SU-DHL-6 (cell line): Measurements from ENCODE around the gene CACTIN.

Source experiments
- H2AFZ ChIP-seq: fragments of 200-600 bp; sonication (generic); 2 replicates; pipeline ENCODE4 v1.6.1; 2014; ENCODE audit warnings: low read depth, mild to moderate bottlenecking, moderate library complexity, mixed read lengths, antibody characterized with exemption, low read length; ENCODE audit not compliant: severe bottlenecking
- H3F3A ChIP-seq: fragments of 200-600 bp; shearing (Covaris generic); 2 replicates; pipeline ENCODE4 v1.6.0; 2016; ENCODE audit warnings: antibody characterized with exemption, mild to moderate bottlenecking; ENCODE audit not compliant: insufficient read depth
- H3K27ac ChIP-seq: fragments of 200-600 bp; sonication (generic); 2 replicates; pipeline ENCODE4 v1.5.1; 2016; ENCODE audit warnings: low read depth, mild to moderate bottlenecking, low read length, moderate library complexity, mixed read lengths
- H3K27me3 ChIP-seq: fragments of 200-600 bp; sonication (generic), shearing (Covaris generic); 2 replicates; pipeline ENCODE4 v1.6.0; 2014; ENCODE audit warnings: mild to moderate bottlenecking, low read length
- H3K36me3 ChIP-seq: fragments of 200-600 bp; sonication (generic); 2 replicates; pipeline ENCODE4 v1.6.1; 2014; ENCODE audit warnings: mild to moderate bottlenecking, low read length, mixed read lengths
- H3K4me2 ChIP-seq: fragments of 300-600, 200-600 bp; shearing (Covaris generic), sonication (generic); 2 replicates; pipeline ENCODE4 v1.6.0; 2014; ENCODE audit warnings: low read length, low read depth, mild to moderate bottlenecking; ENCODE audit not compliant: poor library complexity, severe bottlenecking
- H3K4me3 ChIP-seq: fragments of 200-600 bp; sonication (generic); 2 replicates; pipeline ENCODE4 v1.5.1; 2014; ENCODE audit warnings: antibody characterized with exemption, low read length, mild to moderate bottlenecking, mixed read lengths; ENCODE audit not compliant: insufficient read depth, poor library complexity, severe bottlenecking
- H3K79me2 ChIP-seq: fragments of 200-600 bp; sonication (generic); 2 replicates; pipeline ENCODE4 v1.6.1; 2014; ENCODE audit warnings: mild to moderate bottlenecking, low read length, moderate library complexity; ENCODE audit not compliant: insufficient read depth
- H3K9ac ChIP-seq: fragments of 200-600 bp; sonication (generic); 2 replicates; pipeline ENCODE4 v1.7.0; 2014; ENCODE audit warnings: mild to moderate bottlenecking, low read length
- H3K9me2 ChIP-seq: fragments of 200-600 bp; sonication (generic); replicated peaks from 2 replicates; pipeline ENCODE4 v1.6.1; 2014; ENCODE audit warnings: low read length; ENCODE audit not compliant: insufficient read depth
- H3K9me3 ChIP-seq: fragments of 200-600 bp; sonication (generic); 2 replicates; pipeline ENCODE4 v1.6.1; 2014; ENCODE audit warnings: low read length, mixed read lengths; ENCODE audit not compliant: insufficient read depth
- H4K20me1 ChIP-seq: fragments of 200-600 bp; sonication (generic); 2 replicates; pipeline ENCODE4 v1.6.1; 2014; ENCODE audit warnings: low read depth, mild to moderate bottlenecking, antibody characterized with exemption, low read length, moderate library complexity, mixed read lengths
- CTCF ChIP-seq: fragments of 200-600 bp; sonication (generic); IDR thresholded peaks from one replicate; pipeline ENCODE4 v1.5.1; 2017; ENCODE audit warnings: antibody characterized with exemption, mild to moderate bottlenecking, low read length, moderate library complexity; ENCODE audit not compliant: insufficient read depth, poor library complexity, severe bottlenecking
- EZH2phosphoT487 ChIP-seq: fragments of 200-600 bp; sonication (generic), shearing (Covaris generic); conservative IDR thresholded peaks from 2 replicates; pipeline ENCODE4 v1.6.1; 2018; ENCODE audit warnings: mild to moderate bottlenecking, antibody characterized with exemption, low read length, moderate library complexity, mixed read lengths

CACTIN gene

GRCh38 chr19:3590991-3591659 lies 35.5 kb downstream of the CACTIN start:
- H3K4me2 ChIP-seq = no peak overlapping the region
- no peaks in the 10 kb centered on the region for H3K79me2 ChIP-seq
- H2AFZ ChIP-seq = no peak overlapping the region
- TF ChIP-seq CTCF = no peak
- TF ChIP-seq EZH2phosphoT487 = no peak
- 0 out of 2 replicates have a peak, but pooled peaks cover 3% of the 10 kb centered on the region for H3F3A ChIP-seq
- no peaks in the 10 kb centered on the region for H4K20me1 ChIP-seq
- H3K9me2 ChIP-seq = no peaks in the 10 kb centered on the region
- H3K9me3 ChIP-seq = peaks cover 10% of the 10 kb centered on the region; the same call in 1 of the 2 replicates
- H3K36me3 ChIP-seq = no peaks in the 10 kb centered on the region
- no peaks in the 10 kb centered on the region for H3K27me3 ChIP-seq
- no peak overlapping the region for H3K4me3 ChIP-seq
- no peak overlapping the region for H3K9ac ChIP-seq
- H3K27ac ChIP-seq = no peak overlapping the region

- Histone ChIP-seq H3K9me2 (no peaks in the 10 kb centered on the region), H3K4me3 (no peak overlapping the region), H3K27me3 (no peaks in the 10 kb centered on the region), H3K9me3 (peaks cover 10% of the 10 kb centered on the region; the same call in 1 of the 2 replicates), H3K36me3 (no peaks in the 10 kb centered on the region), H3K4me2 (no peak overlapping the region), H3K79me2 (no peaks in the 10 kb centered on the region), H3K27ac (no peak overlapping the region), H2AFZ (no peak overlapping the region), H4K20me1 (no peaks in the 10 kb centered on the region), H3F3A (0 out of 2 replicates have a peak, but pooled peaks cover 3% of the 10 kb centered on the region), H3K9ac (no peak overlapping the region)
- TF ChIP-seq EZH2phosphoT487 (no peak), CTCF (no peak)
These were observed 36.6 kb downstream of the CACTIN start for GRCh38 chr19:3589949-3590348.

- H3K9me2 ChIP-seq = no peaks in the 10 kb centered on the region
- H3K4me3 ChIP-seq = no peak overlapping the region
- H3K27ac ChIP-seq = no peak overlapping the region
- H3K9ac ChIP-seq = no peak overlapping the region
- H3K9me3 ChIP-seq = peaks cover 10% of the 10 kb centered on the region; the same call in 1 of the 2 replicates
- H3K36me3 ChIP-seq = no peaks in the 10 kb centered on the region
- H3K79me2 ChIP-seq = no peaks in the 10 kb centered on the region
- H3F3A ChIP-seq = 0 out of 2 replicates have a peak, but pooled peaks cover 3% of the 10 kb centered on the region
- TF ChIP-seq EZH2phosphoT487 = no peak
- TF ChIP-seq CTCF = no peak
- H3K4me2 ChIP-seq = no peak overlapping the region
- no peaks in the 10 kb centered on the region for H4K20me1 ChIP-seq
- no peaks in the 10 kb centered on the region for H3K27me3 ChIP-seq
- H2AFZ ChIP-seq = no peak overlapping the region
These were observed 37.2 kb downstream of the CACTIN start for GRCh38 chr19:3589439-3589838.
